COR-L47 (cell line): ENCODE results near the gene AJAP1.

ENCODE experiments used
- DNase-seq: peaks from one replicate; lab custom pipeline; 2025; lab: John Stamatoyannopoulos, UW

Gene AJAP1

GRCh38 chr1:4631321-4631720, 23.1 kb upstream of the AJAP1 start:
- no peak for DNase-seq

GRCh38 chr1:4633346-4633745, 21.1 kb upstream of the AJAP1 start:
- DNase-seq = no peak

- no peak for DNase-seq
These were observed 20.1 kb upstream of the AJAP1 start for GRCh38 chr1:4634156-4634792.

GRCh38 chr1:4634793-4635406, 19.5 kb upstream of the AJAP1 start:
- DNase-seq = no peak

GRCh38 chr1:4636186-4636585, 18.2 kb upstream of the AJAP1 start:
- DNase-seq = no peak

- no peak for DNase-seq
These were observed 17.6 kb upstream of the AJAP1 start for GRCh38 chr1:4636644-4637380.

- DNase-seq = no peak
These were observed 16.6 kb upstream of the AJAP1 start for GRCh38 chr1:4637616-4638344.

- DNase-seq = no peak
These were observed 16.1 kb upstream of the AJAP1 start for GRCh38 chr1:4638345-4638729.

GRCh38 chr1:4640931-4641330, 13.5 kb upstream of the AJAP1 start:
- DNase-seq = no peak

GRCh38 chr1:4647391-4647790, 7.0 kb upstream of the AJAP1 start:
- DNase-seq = no peak

- no peak for DNase-seq
These were observed 5.8 kb upstream of the AJAP1 start for GRCh38 chr1:4648657-4649056.

GRCh38 chr1:4650481-4650880, 3.9 kb upstream of the AJAP1 start:
- no peak for DNase-seq

- DNase-seq = no peak
These were observed 3.4 kb upstream of the AJAP1 start for GRCh38 chr1:4650981-4651380.

- DNase-seq = no peak
These were observed 1.6 kb upstream of the AJAP1 start for GRCh38 chr1:4652631-4653327.

- no peak for DNase-seq
These were observed 1.1 kb upstream of the AJAP1 start for GRCh38 chr1:4653328-4653660.

- no peak for DNase-seq
These were observed 610 bp downstream of the AJAP1 start for GRCh38 chr1:4654764-4655673.

GRCh38 chr1:4655674-4656532, 1.5 kb downstream of the AJAP1 start:
- peak; percentile 47 for DNase-seq

GRCh38 chr1:4656533-4657140, 2.2 kb downstream of the AJAP1 start:
- DNase-seq = no peak

- no peak for DNase-seq
These were observed 2.9 kb downstream of the AJAP1 start for GRCh38 chr1:4657244-4657789.
